IPS-18a (cell line): ENCODE data around the gene KRTAP5-1.
A peak's percentile ranks its signal among the peaks of the same experiment; 100 is the strongest.
"Not testable (repeated sequence)": the region's sequence is repeated elsewhere in the genome, so short reads cannot be mapped to it uniquely, and the experiment has no call there.

Experiments
- H3K27ac ChIP-seq: one replicate; pipeline ENCODE4 v1.5.1; 2013; ENCODE audit warnings: low read length
- H3K27me3 ChIP-seq: one replicate; pipeline ENCODE4 v1.6.1; 2013; ENCODE audit warnings: mild to moderate bottlenecking, low read length; ENCODE audit not compliant: control insufficient read depth, insufficient read depth
- H3K36me3 ChIP-seq: one replicate; pipeline ENCODE4 v1.6.1; 2013; ENCODE audit warnings: low read depth, low read length; ENCODE audit not compliant: control insufficient read depth
- H3K4me1 ChIP-seq: one replicate; pipeline ENCODE4 v1.6.1; 2013; ENCODE audit warnings: low read depth, low read length; ENCODE audit not compliant: control insufficient read depth
- H3K4me3 ChIP-seq: one replicate; pipeline ENCODE4 v1.5.1; 2013; ENCODE audit warnings: low read length
- H3K9ac ChIP-seq: one replicate; pipeline ENCODE4 v1.6.1; 2013; ENCODE audit warnings: mild to moderate bottlenecking, low read length, moderate library complexity
- H3K9me3 ChIP-seq: one replicate; pipeline ENCODE4 v1.6.1; 2013; ENCODE audit warnings: low read depth, low read length; ENCODE audit not compliant: control insufficient read depth

Gene KRTAP5-1

GRCh38 chr11:1576825-1577224 is 8.3 kb downstream of the KRTAP5-1 start:
- Histone ChIP-seq H3K27me3 (peaks cover 37% of the 10 kb centered on the region), H3K36me3 (no peaks in the 10 kb centered on the region), H3K4me3 (no peak overlapping the region), H3K4me1 (no peaks in the 10 kb centered on the region), H3K9me3 (no peaks in the 10 kb centered on the region), H3K27ac (no peak overlapping the region), H3K9ac (no peak overlapping the region)

DNA sequence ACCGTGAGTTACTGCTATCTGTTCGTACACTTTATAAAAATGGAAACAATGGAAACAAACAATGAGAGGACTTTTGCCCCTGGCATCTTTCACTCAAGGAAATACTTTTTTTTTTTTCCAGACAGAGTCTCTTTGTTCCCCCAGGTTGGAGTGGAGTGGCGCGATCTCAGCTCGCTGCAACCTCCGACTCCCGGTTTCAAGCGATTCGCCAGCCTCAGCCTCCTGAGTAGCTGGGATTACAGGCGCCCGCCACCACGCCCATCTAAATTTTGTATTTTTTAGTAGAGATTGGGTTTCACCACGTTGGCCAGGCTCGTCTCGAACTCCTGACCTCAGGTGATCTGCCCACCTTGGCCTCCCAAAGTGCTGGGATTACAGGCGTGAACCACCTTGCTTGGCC is 9.3 kb downstream of the KRTAP5-1 start:
- peaks cover 44% of the 10 kb centered on the region for H3K27me3 ChIP-seq
- H3K4me3 ChIP-seq, H3K4me1 ChIP-seq, H3K27ac ChIP-seq, H3K9me3 ChIP-seq, H3K9ac ChIP-seq, H3K36me3 ChIP-seq: not testable (repeated sequence)

DNA sequence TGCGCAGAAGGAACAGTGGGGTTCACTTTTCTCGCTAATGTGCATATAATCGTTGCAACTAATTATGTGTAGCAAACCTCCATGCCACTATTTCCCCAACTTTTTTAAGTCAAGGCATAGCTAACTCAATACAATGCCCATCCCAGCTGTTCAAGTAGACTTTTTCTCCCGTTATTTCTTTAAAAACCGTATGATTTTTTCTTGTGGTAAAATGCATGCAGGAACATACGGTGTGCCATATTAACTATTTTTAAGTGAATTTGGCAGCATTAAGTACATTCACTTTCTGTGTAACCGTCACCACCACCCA is 10.2 kb downstream of the KRTAP5-1 start:
- H3K27me3 ChIP-seq, result peaks cover 53% of the 10 kb centered on the region

GRCh38 chr11:1574238-1574932 is 10.7 kb downstream of the KRTAP5-1 start:
- no peaks in the 10 kb centered on the region for H3K4me1 ChIP-seq
- H3K9me3 ChIP-seq, result no peaks in the 10 kb centered on the region
- H3K9ac ChIP-seq, result no peak overlapping the region
- peaks cover 58% of the 10 kb centered on the region for H3K27me3 ChIP-seq
- H3K4me3 ChIP-seq, result peak overlapping the region; percentile 1
- H3K36me3 ChIP-seq, result no peaks in the 10 kb centered on the region
- H3K27ac ChIP-seq, result no peak overlapping the region

More for the DNA sequence above, 10.2 kb downstream of the KRTAP5-1 start:
- Histone ChIP-seq H3K9me3 (no peaks in the 10 kb centered on the region), H3K9ac (no peak overlapping the region), H3K4me3 (no peak overlapping the region), H3K27ac (no peak overlapping the region), H3K36me3 (no peaks in the 10 kb centered on the region), H3K4me1 (no peaks in the 10 kb centered on the region)

DNA sequence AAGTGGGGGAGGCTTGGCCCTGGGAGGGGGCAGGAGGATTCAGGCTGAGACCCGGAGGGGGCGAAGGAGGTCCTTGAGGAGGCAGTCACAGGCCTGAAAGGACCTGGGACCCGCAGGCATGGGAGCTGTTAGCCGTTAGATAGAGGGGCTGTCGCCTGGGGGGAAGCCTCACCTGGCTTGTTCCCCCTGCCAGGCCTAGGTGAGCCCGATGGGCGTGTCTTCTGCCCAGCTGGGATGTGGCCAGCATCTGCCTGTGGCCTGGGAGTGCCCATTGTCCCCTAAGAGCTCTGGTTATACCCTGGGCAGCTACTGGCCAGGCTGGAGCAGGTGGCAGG is 11.2 kb downstream of the KRTAP5-1 start:
- no peaks in the 10 kb centered on the region for H3K36me3 ChIP-seq
- no peaks in the 10 kb centered on the region for H3K9me3 ChIP-seq
- no peaks in the 10 kb centered on the region for H3K4me1 ChIP-seq
- no peak overlapping the region for H3K9ac ChIP-seq
- H3K4me3 ChIP-seq, result peak overlapping the region; percentile 1
- no peak overlapping the region for H3K27ac ChIP-seq
- H3K27me3 ChIP-seq, result peaks cover 63% of the 10 kb centered on the region

DNA sequence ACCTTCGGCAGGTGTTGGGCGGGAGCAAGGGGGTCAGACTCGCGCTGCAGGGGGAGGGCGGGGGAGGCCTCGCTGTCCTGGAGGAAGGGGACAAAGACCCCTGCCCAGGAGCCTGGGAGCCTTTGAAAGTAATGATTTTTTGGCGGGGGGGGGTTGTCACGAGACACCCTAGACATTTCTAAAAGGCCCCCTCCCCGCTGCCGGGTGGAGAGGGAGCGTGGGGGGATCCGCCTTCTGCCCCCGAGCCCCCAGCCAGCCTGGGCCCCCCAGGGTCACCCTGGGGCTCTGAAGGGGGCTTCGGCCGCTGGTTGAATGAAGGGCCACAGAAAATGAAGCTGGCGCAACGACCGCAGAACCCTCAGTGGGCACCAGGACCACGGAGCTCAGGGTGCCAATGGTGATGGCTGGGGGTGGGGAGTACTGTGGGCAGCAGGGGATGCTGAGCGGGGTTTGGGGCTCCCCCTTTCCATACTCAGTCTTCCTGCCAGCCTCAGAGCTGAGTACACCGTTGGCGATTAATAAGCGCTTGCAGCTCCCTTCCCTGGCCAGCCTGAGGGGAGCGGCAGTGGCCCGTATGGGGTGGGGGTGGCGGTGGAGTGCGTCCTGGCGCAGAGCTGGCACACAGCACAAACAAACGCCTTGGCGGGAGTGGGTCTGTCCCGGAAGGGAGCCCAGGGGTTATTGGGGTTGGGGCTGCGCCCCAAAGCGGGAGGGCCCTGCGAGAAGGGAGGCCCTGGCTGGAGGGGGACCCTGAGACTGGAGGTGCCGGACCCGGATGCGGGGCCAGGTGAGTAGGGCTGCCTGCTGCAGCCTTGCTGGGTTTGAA is 11.8 kb downstream of the KRTAP5-1 start:
- Histone ChIP-seq H3K9ac (no peak overlapping the region), H3K27ac (no peak overlapping the region), H3K36me3 (no peaks in the 10 kb centered on the region), H3K4me3 (no peak overlapping the region), H3K4me1 (peaks cover 5% of the 10 kb centered on the region), H3K27me3 (peaks cover 68% of the 10 kb centered on the region), H3K9me3 (no peaks in the 10 kb centered on the region)

DNA sequence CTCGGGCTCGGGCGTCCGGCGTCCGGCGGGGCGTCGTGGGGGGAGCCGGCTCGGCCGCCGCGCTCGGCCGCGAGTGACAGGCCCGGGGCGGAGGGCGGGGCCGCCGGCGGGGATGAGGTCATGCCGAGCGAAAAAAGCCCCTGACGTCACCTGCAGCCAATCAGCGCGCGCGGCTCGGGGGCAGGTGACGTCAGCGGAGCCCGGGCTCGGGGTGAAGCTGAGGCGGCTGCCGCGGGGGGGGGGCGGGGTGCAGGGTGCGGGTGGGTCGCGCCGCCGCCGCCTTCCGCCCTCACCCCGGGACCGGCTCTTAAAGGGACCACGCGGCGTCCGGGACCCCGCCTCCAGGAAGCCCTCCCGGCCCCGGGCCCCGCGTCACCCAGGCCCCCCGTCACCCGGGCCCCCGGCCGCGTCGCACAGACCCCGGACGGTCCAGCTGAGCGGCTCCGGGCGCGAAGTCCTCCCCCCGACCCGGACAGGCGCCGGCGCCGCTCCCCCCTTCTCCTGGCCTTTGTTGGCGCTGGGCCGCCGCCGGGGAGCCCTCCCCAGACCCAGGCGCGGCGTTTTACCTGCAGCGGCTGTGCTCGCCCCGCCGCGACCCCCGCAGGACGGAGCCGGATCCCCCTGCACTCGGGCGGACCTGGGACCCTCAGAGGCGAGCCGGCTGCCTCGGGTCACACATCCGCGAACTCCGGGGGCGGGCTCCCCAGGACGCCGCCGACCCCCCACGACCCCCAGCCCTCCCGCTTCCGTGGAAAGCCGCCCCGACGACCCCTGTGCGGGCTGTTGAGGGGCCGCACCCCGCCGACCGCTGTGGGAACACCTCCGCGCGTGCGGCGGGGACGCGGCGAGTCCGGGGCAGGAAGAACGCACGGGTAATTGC is 12.6 kb downstream of the KRTAP5-1 start, which contains the start of gene DUSP8:
Gene DUSP8, minus strand, starts transcription at position 75 of the 880 bp plus-strand sequence. CDS start 6,445 bp downstream, outside the sequence.
- no peaks in the 10 kb centered on the region for H3K36me3 ChIP-seq
- H3K27me3 ChIP-seq, result peaks cover 68% of the 10 kb centered on the region
- no peaks in the 10 kb centered on the region for H3K9me3 ChIP-seq
- no peak within 1 kb of the TSS for H3K27ac ChIP-seq
- peak within 1 kb of the TSS; percentile 30 for H3K4me3 ChIP-seq
- peaks cover 14% of the 10 kb centered on the region for H3K4me1 ChIP-seq
- no peak within 1 kb of the TSS for H3K9ac ChIP-seq

DNA sequence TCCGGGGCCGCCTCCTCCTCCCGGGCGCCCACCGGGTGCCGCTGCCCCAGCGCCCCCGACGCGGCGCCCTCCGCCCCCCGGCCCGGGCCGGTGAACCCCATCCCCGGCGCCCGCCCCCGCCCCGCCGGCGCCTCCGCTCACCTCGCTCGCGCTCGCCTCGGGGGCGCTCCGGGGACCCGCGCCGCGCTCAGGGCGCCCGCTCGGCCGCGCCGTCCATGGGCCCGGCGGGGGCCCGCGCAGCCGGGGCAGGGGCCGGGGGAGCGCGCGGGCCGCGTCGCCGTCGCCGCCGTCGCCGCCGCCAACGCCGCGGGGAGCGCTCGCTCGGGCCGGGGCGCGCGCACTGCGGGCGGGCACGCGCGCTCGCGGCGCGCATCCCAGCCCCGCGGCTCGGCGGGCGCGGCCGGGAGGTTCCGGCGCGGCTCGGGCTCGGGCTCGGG is 13.3 kb downstream of the KRTAP5-1 start:
- Histone ChIP-seq H3K27me3 (peaks cover 68% of the 10 kb centered on the region), H3K4me3 (no peak overlapping the region), H3K4me1 (peaks cover 15% of the 10 kb centered on the region), H3K9me3 (no peaks in the 10 kb centered on the region), H3K9ac (no peak overlapping the region), H3K27ac (no peak overlapping the region), H3K36me3 (no peaks in the 10 kb centered on the region)

- Histone ChIP-seq H3K27ac (no peak overlapping the region), H3K9ac (no peak overlapping the region), H3K4me1 (peaks cover 15% of the 10 kb centered on the region), H3K27me3 (peaks cover 68% of the 10 kb centered on the region), H3K4me3 (peak overlapping the region; percentile 24), H3K36me3 (no peaks in the 10 kb centered on the region), H3K9me3 (no peaks in the 10 kb centered on the region)
Observed at GRCh38 chr11:1570896-1571759, 14.0 kb downstream of the KRTAP5-1 start.

GRCh38 chr11:1570531-1570895 is 14.6 kb downstream of the KRTAP5-1 start:
- H3K4me3 ChIP-seq, result no peak overlapping the region
- peaks cover 64% of the 10 kb centered on the region for H3K27me3 ChIP-seq
- no peaks in the 10 kb centered on the region for H3K36me3 ChIP-seq
- no peak overlapping the region for H3K9ac ChIP-seq
- H3K9me3 ChIP-seq, result no peaks in the 10 kb centered on the region
- H3K27ac ChIP-seq, result no peak overlapping the region
- peaks cover 15% of the 10 kb centered on the region for H3K4me1 ChIP-seq
